ENCODE measurements around the gene PHLDB3.

The PHLDB3 gene

GRCh38 chr19:43505941-43506340, 1.4 kb upstream of the PHLDB3 start:
- Mint-ChIP-seq H3K4me1 (peaks cover 30% of the 10 kb centered on the region), H3K9me3 (no peaks in the 10 kb centered on the region), H3K27ac (no peak overlapping the region), H3K4me3 (no peak overlapping the region), H3K36me3 (ENCODE audit: low read depth) (peaks cover 32% of the 10 kb centered on the region), H3K27me3 (ENCODE audit: low read depth, poor library complexity) (peaks cover 47% of the 10 kb centered on the region)
- no peak for TF ChIP-seq CTCF (IDR thresholded peaks at IDR 0.05)
- no peak for DNase-seq

GRCh38 chr19:43505186-43505456, 575 bp upstream of the PHLDB3 start:
- Mint-ChIP-seq H3K36me3 (ENCODE audit: low read depth) (peaks cover 29% of the 10 kb centered on the region), H3K27ac (no peak overlapping the region), H3K9me3 (no peaks in the 10 kb centered on the region), H3K4me3 (peak overlapping the region; percentile 39), H3K4me1 (peaks cover 34% of the 10 kb centered on the region), H3K27me3 (ENCODE audit: low read depth, poor library complexity) (peaks cover 55% of the 10 kb centered on the region)
- no peak for TF ChIP-seq CTCF (IDR thresholded peaks at IDR 0.05)
- no peak for DNase-seq

- peaks cover 27% of the 10 kb centered on the region for H3K36me3 Mint-ChIP-seq (ENCODE audit: low read depth)
- no peak for TF ChIP-seq CTCF (IDR thresholded peaks at IDR 0.05)
- peak overlapping the region; percentile 92 for H3K4me3 Mint-ChIP-seq
- peak; percentile 100 for DNase-seq
- H3K27me3 Mint-ChIP-seq (ENCODE audit: low read depth, poor library complexity), result peaks cover 50% of the 10 kb centered on the region
- H3K9me3 Mint-ChIP-seq, result no peaks in the 10 kb centered on the region
- peaks cover 43% of the 10 kb centered on the region for H3K4me1 Mint-ChIP-seq
- peak overlapping the region; percentile 97 for H3K27ac Mint-ChIP-seq
Observed at GRCh38 chr19:43503501-43504425, 783 bp downstream of the PHLDB3 start.

- peaks cover 53% of the 10 kb centered on the region for H3K4me1 Mint-ChIP-seq
- H3K36me3 Mint-ChIP-seq (ENCODE audit: low read depth), result peaks cover 24% of the 10 kb centered on the region
- no peak for TF ChIP-seq CTCF (IDR thresholded peaks at IDR 0.05)
- no peaks in the 10 kb centered on the region for H3K9me3 Mint-ChIP-seq
- peaks cover 50% of the 10 kb centered on the region for H3K27me3 Mint-ChIP-seq (ENCODE audit: low read depth, poor library complexity)
- H3K4me3 Mint-ChIP-seq, result peak overlapping the region; percentile 92
- H3K27ac Mint-ChIP-seq, result no peak overlapping the region
- DNase-seq, result no peak
Observed at GRCh38 chr19:43502419-43502976, 2.0 kb downstream of the PHLDB3 start.

GRCh38 chr19:43501661-43502418, 2.7 kb downstream of the PHLDB3 start:
- Mint-ChIP-seq H3K36me3 (ENCODE audit: low read depth) (peaks cover 28% of the 10 kb centered on the region), H3K4me3 (peak overlapping the region; percentile 92), H3K27ac (no peak overlapping the region), H3K9me3 (no peaks in the 10 kb centered on the region), H3K27me3 (ENCODE audit: low read depth, poor library complexity) (peaks cover 50% of the 10 kb centered on the region), H3K4me1 (peaks cover 55% of the 10 kb centered on the region)
- no peak for TF ChIP-seq CTCF (IDR thresholded peaks at IDR 0.05)
- peak; percentile 64 for DNase-seq

Data from nephron progenitor cell (in vitro differentiated cells).